MM.1S (cell line): Measurements from ENCODE around the gene CFAP46.

Experiments
- CTCF ChIP-seq: fragments of 300-600 bp; sonication (generic); IDR thresholded peaks from 2 replicates; pipeline ENCODE4 v1.5.1; 2016; ENCODE audit warnings: antibody characterized with exemption, low read length, mixed read lengths
- EZH2phosphoT487 ChIP-seq: fragments of 300-600 bp; sonication (generic); IDR thresholded peaks from 2 replicates; pipeline ENCODE4 v1.6.1; 2018; ENCODE audit warnings: antibody characterized with exemption, low read length

GRCh38 chr10:132813001-132813401, 129.4 kb downstream of the CFAP46 start:
- TF ChIP-seq CTCF (no peak), EZH2phosphoT487 (no peak)
